IMR-90 (cell line): ENCODE measurements around the gene FSD1. TPM values are rescaled to one million over a fixed set of nuclear protein-coding genes. Genes with fewer than 3 reads are reported as not detected.

Experiments used
- ATAC-seq: fragments of 200-7000 bp; cut with Tn5 transposase; 2 replicates; pipeline ENCODE4 v1.9.1; 2020; ENCODE audit warnings: low read depth, mild to moderate bottlenecking, moderate library complexity
- BruUV-seq: library from RNA; stranded (reverse); fragments of 400-500 nt; replicated peaks from 2 replicates; lab custom pipeline; 2021; lab: Mats Ljungman, UMichigan
- CTCF ChIA-PET: fragments of 300-600 bp; formaldehyde crosslinking; extraction: SDS; loops from one replicate; lab custom pipeline; 2021; ENCODE audit warnings: antibody characterized with exemption; lab: Yijun Ruan, JAX
- POLR2A ChIA-PET: fragments of 300-600 bp; sonication (Branson Sonifier 250); formaldehyde crosslinking; loops from one replicate; lab custom pipeline; 2022; ENCODE audit warnings: antibody characterized with exemption; ENCODE audit not compliant: unreplicated experiment; lab: Charles Lee
- DNase-seq: peaks from one replicate; pipeline ENCODE4 v3.0.0; 2013
- H2AFZ ChIP-seq: replicated peaks from 2 replicates; pipeline ENCODE3; 2013; ENCODE audit warnings: low read length, mild to moderate bottlenecking; ENCODE audit not compliant: poor library complexity
- H2AK5ac ChIP-seq: 2 replicates; pipeline ENCODE4 v1.6.1; 2013; ENCODE audit warnings: low read depth, low read length, inconsistent platforms
- H2AK9ac ChIP-seq: replicated peaks from 2 replicates; pipeline ENCODE3; 2013; ENCODE audit warnings: mild to moderate bottlenecking, low read depth, low read length, moderate library complexity; ENCODE audit not compliant: poor library complexity
- H2BK120ac ChIP-seq: 2 replicates; pipeline ENCODE4 v1.6.1; 2013; ENCODE audit warnings: low read depth, low read length, inconsistent platforms
- H2BK15ac ChIP-seq: 3 replicates; pipeline ENCODE4 v1.6.1; 2013; ENCODE audit warnings: low read depth, low read length, inconsistent platforms
- H2BK20ac ChIP-seq: 2 replicates; pipeline ENCODE4 v1.6.1; 2013; ENCODE audit warnings: low read depth, mild to moderate bottlenecking, inconsistent platforms, low read length, moderate library complexity
- H2BK5ac ChIP-seq: 2 replicates; pipeline ENCODE4 v1.6.1; 2013; ENCODE audit warnings: mild to moderate bottlenecking, low read depth, low read length, inconsistent platforms; ENCODE audit not compliant: poor library complexity, severe bottlenecking
- H3K14ac ChIP-seq: replicated peaks from 2 replicates; pipeline ENCODE4 v1.6.1; 2013; ENCODE audit warnings: low read depth, low read length, inconsistent platforms
- H3K18ac ChIP-seq: 2 replicates; pipeline ENCODE4 v1.6.1; 2013; ENCODE audit warnings: low read depth, low read length, control low read depth
- H3K23ac ChIP-seq: 2 replicates; pipeline ENCODE4 v1.6.1; 2013; ENCODE audit warnings: low read depth, low read length, inconsistent platforms
- H3K27ac ChIP-seq: 2 replicates; pipeline ENCODE4 v1.5.1; 2013; ENCODE audit warnings: mild to moderate bottlenecking, control low read depth, low read length; ENCODE audit not compliant: insufficient read depth
- H3K27me3 ChIP-seq: 2 replicates; pipeline ENCODE4 v1.6.1; 2013; ENCODE audit warnings: low read length; ENCODE audit not compliant: control insufficient read depth, insufficient read depth
- H3K36me3 ChIP-seq: 2 replicates; pipeline ENCODE4 v1.6.1; 2013; ENCODE audit warnings: low read length, mixed read lengths; ENCODE audit not compliant: control insufficient read depth, insufficient read depth
- H3K4ac ChIP-seq: 2 replicates; pipeline ENCODE4 v1.6.1; 2013; ENCODE audit warnings: low read depth, low read length, inconsistent platforms
- H3K4me1 ChIP-seq: 2 replicates; pipeline ENCODE4 v1.6.1; 2013; ENCODE audit warnings: low read length, mixed read lengths; ENCODE audit not compliant: control insufficient read depth, insufficient read depth
- H3K4me2 ChIP-seq: 2 replicates; pipeline ENCODE4 v1.6.1; 2013; ENCODE audit warnings: low read depth, mild to moderate bottlenecking, control low read depth, low read length, moderate library complexity
- H3K4me3 ChIP-seq: 2 replicates; pipeline ENCODE4 v1.5.1; 2013; ENCODE audit warnings: low read depth, mild to moderate bottlenecking, control low read depth, low read length, moderate library complexity; ENCODE audit not compliant: insufficient read depth
- H3K56ac ChIP-seq: 2 replicates; pipeline ENCODE4 v1.6.1; 2013; ENCODE audit warnings: low read length, inconsistent platforms; ENCODE audit not compliant: insufficient read depth; ENCODE audit errors: extremely low read depth
- H3K79me1 ChIP-seq, 2 experiments: 2 replicates each; pipeline ENCODE4 v1.6.1; 2013; ENCODE audit warnings: low read length in 2 of 2, inconsistent platforms in 1 of 2, low read depth in 1 of 2
- H3K9ac ChIP-seq: 2 replicates; pipeline ENCODE4 v1.6.1; 2013; ENCODE audit warnings: low read depth, low read length, control low read depth
- H3K9me1 ChIP-seq: 2 replicates; pipeline ENCODE4 v1.6.1; 2013; ENCODE audit warnings: low read length, inconsistent platforms; ENCODE audit not compliant: insufficient read depth
- H3K9me3 ChIP-seq: 2 replicates; pipeline ENCODE4 v1.6.1; 2013; ENCODE audit warnings: low read length; ENCODE audit not compliant: control insufficient read depth, insufficient read depth
- H4K20me1 ChIP-seq: 2 replicates; pipeline ENCODE4 v1.6.1; 2013; ENCODE audit warnings: low read length, inconsistent platforms; ENCODE audit not compliant: insufficient read depth
- H4K5ac ChIP-seq: 2 replicates; pipeline ENCODE4 v1.6.1; 2013; ENCODE audit warnings: mild to moderate bottlenecking, low read depth, low read length, control low read depth
- H4K8ac ChIP-seq, 2 experiments: 2 replicates each; pipeline ENCODE4 v1.6.1; 2013; ENCODE audit warnings: low read depth in 2 of 2, low read length in 2 of 2, control low read depth in 1 of 2, inconsistent platforms in 1 of 2
- H4K91ac ChIP-seq: 2 replicates; pipeline ENCODE4 v1.6.1; 2013; ENCODE audit warnings: low read depth, low read length, inconsistent platforms; ENCODE audit not compliant: insufficient read depth
- CEBPB ChIP-seq: IDR thresholded peaks from 2 replicates; pipeline ENCODE4 v1.6.1; 2012; ENCODE audit warnings: low read depth, low read length, improper control_type of control experiment
- CHD1 ChIP-seq: IDR thresholded peaks from 2 replicates; pipeline ENCODE4 v1.6.1; 2012; ENCODE audit warnings: low read depth, low read length, improper control_type of control experiment
- FOS ChIP-seq: fragments of 150-350 bp; IDR thresholded peaks from 2 replicates; pipeline ENCODE4 v1.6.1; 2016; ENCODE audit warnings: low read depth, low read length
- MAZ ChIP-seq: IDR thresholded peaks from 2 replicates; pipeline ENCODE4 v1.6.1; 2012; ENCODE audit warnings: low read depth, mild to moderate bottlenecking, low read length, improper control_type of control experiment, moderate library complexity, borderline replicate concordance
- MXI1 ChIP-seq: IDR thresholded peaks from 2 replicates; pipeline ENCODE4 v1.6.1; 2012; ENCODE audit warnings: low read depth, mild to moderate bottlenecking, low read length, moderate library complexity, borderline replicate concordance
- NFE2L2 ChIP-seq: fragments of 150-350 bp; IDR thresholded peaks from 2 replicates; pipeline ENCODE4 v1.6.1; 2016; ENCODE audit warnings: low read depth, mild to moderate bottlenecking, low read length
- RCOR1 ChIP-seq: IDR thresholded peaks from 2 replicates; pipeline ENCODE4 v1.6.1; 2012; ENCODE audit warnings: mild to moderate bottlenecking, low read length, improper control_type of control experiment; ENCODE audit not compliant: insufficient replicate concordance
- RFX5 ChIP-seq: IDR thresholded peaks from 2 replicates; pipeline ENCODE4 v1.8.0; 2012; ENCODE audit warnings: low read depth, mild to moderate bottlenecking, low read length, moderate library complexity
- SMC3 ChIP-seq: fragments of 150-350 bp; IDR thresholded peaks from 2 replicates; pipeline ENCODE4 v1.6.1; 2016; ENCODE audit warnings: low read depth, mild to moderate bottlenecking, antibody characterized with exemption, low read length, moderate library complexity
- WGBS, 2 experiments: methylation state at CpG; one replicate each; pipeline versions ENCODE4 v1.1.5 to v1.1.7; 2013; ENCODE audit warnings: missing lambda C conversion rate in 2 of 2; ENCODE audit not compliant: insufficient read length in 1 of 2; ENCODE audit errors: extremely low coverage in 2 of 2; 5-methylcytosine and 5-hydroxymethylcytosine counted together
- dilution Hi-C: fragments of 300-500 bp; cut with HindIII; formaldehyde crosslinking; loops from one replicate; pipeline ENCODE4 v1.14.3; 2018; ENCODE audit warnings: low sequenced_read_pairs; ENCODE audit not compliant: unreplicated experiment
- in situ Hi-C: fragments of 300-500 bp; cut with MboI; formaldehyde crosslinking; loops from 3 replicates; pipeline ENCODE4 v1.14.3; 2019; ENCODE audit warnings: low sequenced_read_pairs, inconsistent platforms, mixed read lengths
- intact Hi-C: fragments of 100-400 bp; cut with micrococcal nuclease; formaldehyde crosslinking; loops from 2 replicates; pipeline ENCODE4 v1.10.0; 2022
- polyA plus RNA-seq, 3 experiments: library from polyadenylated mRNA; depleted of rRNA; stranded (reverse); fragments of >200 nt; gene quantifications; 2 replicates each; pipeline ENCODE4 v1.2.3, GENCODE V29; 2012; ENCODE audit warnings: low replicate concordance in 1 of 3
- total RNA-seq: library from RNA; depleted of rRNA; stranded (reverse); fragments of >200 nt; gene quantifications from 2 replicates; pipeline ENCODE4 v1.2.3, GENCODE V29; 2012
- TF ChIP-seq, protein P1 (sequence below): fragments of 150-350 bp; IDR thresholded peaks from 2 replicates; pipeline ENCODE4 v1.6.1; 2016; ENCODE audit warnings: low read depth, mild to moderate bottlenecking, low read length, moderate library complexity, borderline replicate concordance
- TF ChIP-seq, protein P2 (sequence below): conservative IDR thresholded peaks from 2 replicates; pipeline ENCODE4 v1.5.1; 2012; ENCODE audit warnings: mild to moderate bottlenecking, low read depth, low read length, improper control_type of control experiment

The FSD1 gene
- total and polyA plus RNA-seq, 2 of the 4 experiments (the other 2 are of a cell fraction) = 17.4 to 24.4 TPM

DNA sequence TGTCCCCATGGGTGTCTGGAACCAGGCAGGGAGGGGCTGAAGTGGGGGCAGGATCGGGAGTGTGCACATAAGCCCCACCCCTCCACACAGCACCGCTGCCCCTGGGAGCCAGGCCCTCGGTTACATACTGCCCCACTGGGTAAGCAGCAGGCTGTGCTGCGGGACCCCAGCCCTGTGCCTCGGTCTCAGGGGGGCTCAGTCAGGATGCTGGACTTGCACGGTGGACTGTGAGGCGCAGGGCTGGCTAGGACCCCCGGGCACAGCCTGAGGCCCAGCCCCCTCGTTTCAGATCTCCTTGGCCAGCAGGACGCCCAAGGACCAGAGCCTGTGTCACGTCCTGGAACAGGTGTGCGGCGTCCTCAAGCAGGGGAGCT is 55.2 kb downstream of the FSD1 start (continued):
- no peak for TF ChIP-seq MAZ
- TF ChIP-seq, protein P1, sequence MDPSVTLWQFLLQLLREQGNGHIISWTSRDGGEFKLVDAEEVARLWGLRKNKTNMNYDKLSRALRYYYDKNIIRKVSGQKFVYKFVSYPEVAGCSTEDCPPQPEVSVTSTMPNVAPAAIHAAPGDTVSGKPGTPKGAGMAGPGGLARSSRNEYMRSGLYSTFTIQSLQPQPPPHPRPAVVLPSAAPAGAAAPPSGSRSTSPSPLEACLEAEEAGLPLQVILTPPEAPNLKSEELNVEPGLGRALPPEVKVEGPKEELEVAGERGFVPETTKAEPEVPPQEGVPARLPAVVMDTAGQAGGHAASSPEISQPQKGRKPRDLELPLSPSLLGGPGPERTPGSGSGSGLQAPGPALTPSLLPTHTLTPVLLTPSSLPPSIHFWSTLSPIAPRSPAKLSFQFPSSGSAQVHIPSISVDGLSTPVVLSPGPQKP = no peak

DNA sequence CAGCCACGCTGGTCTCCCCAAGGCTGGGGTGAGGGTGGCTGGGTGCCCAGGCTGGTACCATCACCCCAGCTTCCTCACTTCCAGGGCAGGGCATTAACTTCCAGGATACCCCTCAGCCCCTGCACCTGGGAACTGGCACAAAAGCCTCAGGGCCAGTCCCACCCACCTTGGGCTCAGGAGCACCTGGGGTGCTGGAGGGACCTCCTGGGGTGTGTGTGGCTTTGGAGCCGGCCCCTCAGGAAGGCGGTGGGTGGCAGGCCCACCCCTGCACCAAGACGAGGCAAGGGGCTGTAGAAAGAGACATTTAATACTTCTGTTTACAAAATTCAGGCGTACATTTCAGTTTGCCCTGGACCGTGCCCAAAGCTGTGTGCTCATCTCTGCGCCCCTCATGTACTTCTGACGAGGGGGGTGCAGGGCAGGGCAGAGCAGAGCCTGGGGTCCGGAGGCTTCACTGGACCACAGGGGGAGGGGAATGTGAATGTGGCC is 55.7 kb downstream of the FSD1 start:
- dilution Hi-C loops = no loop called here
- CTCF ChIA-PET = no interaction called here
- ATAC-seq = peak; percentile 7; the same call in 1 of the 2 replicates

More for the DNA sequence above, 55.7 kb downstream of the FSD1 start:
- H3K4ac ChIP-seq = no peak overlapping the region
- no peak overlapping the region for H3K56ac ChIP-seq
- no peak overlapping the region for H2AK5ac ChIP-seq
- H4K8ac ChIP-seq = no peak overlapping the region
- peak overlapping the region; percentile 58; the same call in 1 of the 2 replicates for H3K27ac ChIP-seq
- no peak overlapping the region for H3K23ac ChIP-seq
- H2AFZ ChIP-seq = no peak overlapping the region
- H3K14ac ChIP-seq = no peak overlapping the region
- H3K18ac ChIP-seq = no peak overlapping the region
- H3K36me3 ChIP-seq = peaks cover 53% of the 10 kb centered on the region
- H3K79me1 ChIP-seq = peaks cover 0 to 19% of the 10 kb centered on the region in 2 experiments
- peaks cover 10% of the 10 kb centered on the region; the same call in 1 of the 2 replicates for H3K4me1 ChIP-seq
- H4K20me1 ChIP-seq = peaks cover 11% of the 10 kb centered on the region
- H3K4me3 ChIP-seq = no peak overlapping the region
- H3K9ac ChIP-seq = no peak overlapping the region
- H4K91ac ChIP-seq = no peak overlapping the region
- TF ChIP-seq NFE2L2 = no peak
- TF ChIP-seq RFX5 = no peak
- no peak for TF ChIP-seq RCOR1
- TF ChIP-seq FOS = no peak
- TF ChIP-seq CEBPB = no peak
- TF ChIP-seq MXI1 = no peak
- TF ChIP-seq SMC3 = no peak
- TF ChIP-seq, protein P2, sequence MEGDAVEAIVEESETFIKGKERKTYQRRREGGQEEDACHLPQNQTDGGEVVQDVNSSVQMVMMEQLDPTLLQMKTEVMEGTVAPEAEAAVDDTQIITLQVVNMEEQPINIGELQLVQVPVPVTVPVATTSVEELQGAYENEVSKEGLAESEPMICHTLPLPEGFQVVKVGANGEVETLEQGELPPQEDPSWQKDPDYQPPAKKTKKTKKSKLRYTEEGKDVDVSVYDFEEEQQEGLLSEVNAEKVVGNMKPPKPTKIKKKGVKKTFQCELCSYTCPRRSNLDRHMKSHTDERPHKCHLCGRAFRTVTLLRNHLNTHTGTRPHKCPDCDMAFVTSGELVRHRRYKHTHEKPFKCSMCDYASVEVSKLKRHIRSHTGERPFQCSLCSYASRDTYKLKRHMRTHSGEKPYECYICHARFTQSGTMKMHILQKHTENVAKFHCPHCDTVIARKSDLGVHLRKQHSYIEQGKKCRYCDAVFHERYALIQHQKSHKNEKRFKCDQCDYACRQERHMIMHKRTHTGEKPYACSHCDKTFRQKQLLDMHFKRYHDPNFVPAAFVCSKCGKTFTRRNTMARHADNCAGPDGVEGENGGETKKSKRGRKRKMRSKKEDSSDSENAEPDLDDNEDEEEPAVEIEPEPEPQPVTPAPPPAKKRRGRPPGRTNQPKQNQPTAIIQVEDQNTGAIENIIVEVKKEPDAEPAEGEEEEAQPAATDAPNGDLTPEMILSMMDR = no peak
- TF ChIP-seq CHD1 = no peak
- H2BK120ac ChIP-seq = no peak overlapping the region
- intact Hi-C loops = no loop called here
- H3K9me1 ChIP-seq = no peaks in the 10 kb centered on the region
- no peak overlapping the region for H2BK5ac ChIP-seq
- no peak overlapping the region for H2BK15ac ChIP-seq
- BruUV-seq = no TSS peak
- H4K5ac ChIP-seq = no peak overlapping the region
- in situ Hi-C loops = no loop called here
- WGBS, 2 experiments = no CpG with 5 or more reads among the region's 9 CpGs
- no peaks in the 10 kb centered on the region for H3K27me3 ChIP-seq
- no peak overlapping the region; the same call in 1 of the 2 replicates for H3K4me2 ChIP-seq
- no peak for DNase-seq
- H2BK20ac ChIP-seq = no peak overlapping the region
- peak overlapping the region; percentile 40 for H2AK9ac ChIP-seq
- POLR2A ChIA-PET = no interaction called here
- H3K9me3 ChIP-seq = no peaks in the 10 kb centered on the region
